NCI-H1417 (cell line): ENCODE data around the gene CDH4.

Experiments
- DNase-seq, 3 experiments: peaks; one replicate each; lab custom pipeline; 2025; lab: John Stamatoyannopoulos, UW

Gene CDH4

GRCh38 chr20:61880706-61881105 lies 628.6 kb downstream of the CDH4 start:
- no peak for DNase-seq

GRCh38 chr20:61881416-61881815 lies 629.4 kb downstream of the CDH4 start:
- no peak for DNase-seq

- no peak for DNase-seq
Observed at GRCh38 chr20:61881861-61882260, 629.8 kb downstream of the CDH4 start.

GRCh38 chr20:61882716-61883615 lies 630.9 kb downstream of the CDH4 start:
- DNase-seq, result no peak

- DNase-seq, result no peak
Observed at GRCh38 chr20:61883857-61884393, 631.9 kb downstream of the CDH4 start.

- DNase-seq, result no peak
Observed at GRCh38 chr20:61884571-61885389, 632.7 kb downstream of the CDH4 start.

- no peak for DNase-seq
Observed at GRCh38 chr20:61885759-61886715, 634.0 kb downstream of the CDH4 start.

GRCh38 chr20:61886721-61887595 lies 634.9 kb downstream of the CDH4 start:
- peak; percentile 45 to 69 (median 55) for DNase-seq

- no peak for DNase-seq
Observed at GRCh38 chr20:61887596-61888093, 635.6 kb downstream of the CDH4 start.

- no peak for DNase-seq
Observed at GRCh38 chr20:61888101-61888865, 636.2 kb downstream of the CDH4 start.

- no peak for DNase-seq
Observed at GRCh38 chr20:61889659-61890058, 637.6 kb downstream of the CDH4 start.

- DNase-seq, result no peak
Observed at GRCh38 chr20:61890210-61890609, 638.1 kb downstream of the CDH4 start.

- DNase-seq, result no peak
Observed at GRCh38 chr20:61891476-61891875, 639.4 kb downstream of the CDH4 start.

GRCh38 chr20:61891916-61892649 lies 640.0 kb downstream of the CDH4 start:
- no peak for DNase-seq

GRCh38 chr20:61895016-61895415 lies 643.0 kb downstream of the CDH4 start:
- DNase-seq, result no peak

- no peak for DNase-seq
Observed at GRCh38 chr20:61895686-61896057, 643.6 kb downstream of the CDH4 start.

GRCh38 chr20:61896058-61896961 lies 644.2 kb downstream of the CDH4 start:
- peak; percentile 30 to 75 (median 67) for DNase-seq
